NCI-H82 treated with DMSO at 0.1 percent for 48 hours (cell line): ENCODE measurements around the gene C1QB.

ENCODE experiments used
- DNase-seq: peaks from one replicate; lab custom pipeline; 2025; ENCODE audit not compliant: unreplicated experiment; lab: John Stamatoyannopoulos, UW

The C1QB gene

GRCh38 chr1:22633697-22634463, 19.2 kb upstream of the C1QB start:
- no peak for DNase-seq

- no peak for DNase-seq
These were observed 17.6 kb upstream of the C1QB start for GRCh38 chr1:22635436-22635835.

GRCh38 chr1:22636353-22636752, 16.7 kb upstream of the C1QB start, which contains the start of gene C1QA:
TSS of gene C1QA (plus strand) at chr1:22636628. CDS start at chr1:22637617, 989 bp downstream.
- no peak for DNase-seq

- DNase-seq = no peak
These were observed 16.1 kb upstream of the C1QB start for GRCh38 chr1:22636927-22637326.

DNA sequence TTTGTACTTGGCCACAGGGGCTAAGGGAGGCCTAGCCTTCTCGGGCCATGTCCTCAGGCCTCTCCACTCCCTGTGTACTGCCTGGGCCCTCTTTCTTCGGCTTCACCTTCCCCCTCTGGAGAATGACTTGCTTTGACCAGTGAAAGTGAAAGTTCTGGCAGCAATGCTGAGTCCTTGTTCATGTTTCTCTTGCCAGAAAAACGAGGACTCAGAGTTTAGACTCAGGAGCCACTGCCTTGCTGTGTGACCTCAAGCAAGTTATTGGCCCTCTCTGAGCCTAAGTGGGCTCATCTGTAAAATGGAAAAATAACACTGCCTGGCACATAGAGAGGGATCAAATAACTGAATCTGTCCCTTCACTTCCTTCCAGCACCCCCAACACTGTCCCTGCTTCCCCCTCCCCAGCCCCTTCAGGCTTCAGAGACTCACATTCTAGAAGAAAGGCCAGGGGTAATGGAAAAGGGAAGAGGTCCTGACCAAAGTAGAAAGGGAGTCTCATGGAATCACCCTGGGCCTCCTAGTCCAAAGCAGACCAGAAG, 15.1 kb upstream of the C1QB start:
- DNase-seq = no peak

- no peak for DNase-seq
These were observed 14.4 kb upstream of the C1QB start for GRCh38 chr1:22638476-22639234.

DNA sequence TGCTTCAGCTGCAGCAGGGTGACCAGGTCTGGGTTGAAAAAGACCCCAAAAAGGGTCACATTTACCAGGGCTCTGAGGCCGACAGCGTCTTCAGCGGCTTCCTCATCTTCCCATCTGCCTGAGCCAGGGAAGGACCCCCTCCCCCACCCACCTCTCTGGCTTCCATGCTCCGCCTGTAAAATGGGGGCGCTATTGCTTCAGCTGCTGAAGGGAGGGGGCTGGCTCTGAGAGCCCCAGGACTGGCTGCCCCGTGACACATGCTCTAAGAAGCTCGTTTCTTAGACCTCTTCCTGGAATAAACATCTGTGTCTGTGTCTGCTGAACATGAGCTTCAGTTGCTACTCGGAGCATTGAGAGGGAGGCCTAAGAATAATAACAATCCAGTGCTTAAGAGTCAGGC, 13.8 kb upstream of the C1QB start:
- no peak for DNase-seq

GRCh38 chr1:22641247-22641646, 11.8 kb upstream of the C1QB start:
- no peak for DNase-seq

- DNase-seq = peak; percentile 42
These were observed 11.0 kb upstream of the C1QB start for GRCh38 chr1:22641906-22642636.

DNA sequence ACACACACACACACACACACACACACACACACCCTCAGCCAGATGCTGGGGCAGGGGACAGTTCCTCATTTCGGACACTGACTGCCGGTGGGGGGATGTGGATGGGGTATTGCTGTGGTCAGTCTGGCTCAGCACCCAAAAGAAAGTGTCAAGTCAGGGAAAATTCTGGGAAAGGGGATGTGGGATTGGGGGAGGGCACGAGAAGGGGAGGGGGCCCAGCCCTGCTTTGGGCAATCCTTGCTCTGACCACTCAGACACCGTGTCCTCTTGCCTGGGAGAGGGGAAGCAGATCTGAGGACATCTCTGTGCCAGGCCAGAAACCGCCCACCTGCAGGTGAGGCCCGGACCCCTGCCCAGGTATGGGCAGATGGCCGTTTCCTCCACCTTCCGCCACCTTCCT, 9.7 kb upstream of the C1QB start, which contains the start of gene C1QC:
Gene C1QC (plus strand): TSS at position 253 of the 400 bp plus-strand sequence. CDS start 391 bp downstream, outside the sequence.
- DNase-seq = no peak

DNA sequence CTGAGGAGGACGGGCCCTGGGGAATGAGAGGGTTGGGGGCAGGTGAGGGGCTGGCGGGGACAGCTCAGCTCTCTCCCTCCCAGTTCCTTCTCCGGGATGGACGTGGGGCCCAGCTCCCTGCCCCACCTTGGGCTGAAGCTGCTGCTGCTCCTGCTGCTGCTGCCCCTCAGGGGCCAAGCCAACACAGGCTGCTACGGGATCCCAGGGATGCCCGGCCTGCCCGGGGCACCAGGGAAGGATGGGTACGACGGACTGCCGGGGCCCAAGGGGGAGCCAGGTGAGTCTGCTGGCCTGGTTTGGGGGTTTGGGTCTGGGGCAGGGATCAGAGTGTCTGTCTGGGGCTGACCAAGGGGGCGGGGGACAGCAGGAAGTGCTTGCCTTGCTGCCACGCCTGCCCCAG, 9.1 kb upstream of the C1QB start:
- DNase-seq = no peak

DNA sequence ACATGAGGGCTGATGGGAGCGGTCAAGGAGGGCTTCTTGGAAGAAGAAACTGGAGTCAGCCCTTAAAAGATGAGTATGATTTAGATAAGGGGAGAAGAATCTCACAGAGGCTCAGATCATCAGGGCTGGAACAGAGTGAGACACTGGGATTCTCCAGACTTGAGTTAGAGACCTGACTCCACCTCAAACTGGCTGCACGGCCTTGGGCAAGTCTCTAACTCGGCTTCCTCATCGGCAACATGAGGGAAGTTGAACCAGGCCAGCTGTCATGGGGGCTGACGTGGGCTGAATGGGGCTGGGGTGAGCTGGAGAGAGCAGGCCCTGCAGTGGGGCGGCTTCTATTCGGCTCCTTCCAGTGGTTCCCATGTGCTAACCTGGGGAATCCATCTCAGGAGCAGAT, 7.1 kb upstream of the C1QB start:
- no peak for DNase-seq

- no peak for DNase-seq
These were observed 6.7 kb upstream of the C1QB start for GRCh38 chr1:22646384-22646783.

GRCh38 chr1:22650089-22650693, 2.8 kb upstream of the C1QB start:
- DNase-seq = no peak

- DNase-seq = no peak
These were observed 837 bp upstream of the C1QB start for GRCh38 chr1:22651941-22652856.

DNA sequence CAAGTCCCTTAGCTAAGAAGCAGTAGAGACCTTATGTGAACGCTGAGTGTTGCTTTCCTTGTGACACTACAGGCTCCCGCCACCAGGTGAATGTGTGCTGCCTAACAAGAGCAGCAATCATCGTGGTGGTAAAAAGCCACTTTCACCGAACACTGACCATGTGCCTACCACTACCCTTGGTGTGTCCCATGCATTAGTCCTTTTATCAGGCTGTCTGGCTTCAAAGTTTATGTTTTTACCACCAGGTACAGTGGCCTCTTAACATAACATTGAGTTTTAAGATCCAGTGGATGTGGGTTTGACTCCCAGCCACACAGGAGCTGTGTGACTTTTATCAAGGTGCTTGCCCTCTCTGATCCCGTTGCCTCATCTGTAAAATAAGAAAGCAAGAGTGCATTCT, 1.7 kb downstream of the C1QB start:
- DNase-seq = no peak

- no peak for DNase-seq
These were observed 5.5 kb downstream of the C1QB start for GRCh38 chr1:22658385-22659163.

DNA sequence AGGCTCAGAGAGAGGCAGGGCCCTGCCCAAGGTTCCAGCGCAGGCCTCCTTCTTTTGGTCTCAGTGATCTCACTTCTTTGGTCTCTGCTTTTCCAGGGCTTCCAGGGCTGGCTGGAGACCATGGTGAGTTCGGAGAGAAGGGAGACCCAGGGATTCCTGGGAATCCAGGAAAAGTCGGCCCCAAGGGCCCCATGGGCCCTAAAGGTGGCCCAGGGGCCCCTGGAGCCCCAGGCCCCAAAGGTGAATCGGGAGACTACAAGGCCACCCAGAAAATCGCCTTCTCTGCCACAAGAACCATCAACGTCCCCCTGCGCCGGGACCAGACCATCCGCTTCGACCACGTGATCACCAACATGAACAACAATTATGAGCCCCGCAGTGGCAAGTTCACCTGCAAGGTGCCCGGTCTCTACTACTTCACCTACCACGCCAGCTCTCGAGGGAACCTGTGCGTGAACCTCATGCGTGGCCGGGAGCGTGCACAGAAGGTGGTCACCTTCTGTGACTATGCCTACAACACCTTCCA, 7.7 kb downstream of the C1QB start:
- DNase-seq = no peak

GRCh38 chr1:22661880-22662279, 8.8 kb downstream of the C1QB start:
- no peak for DNase-seq
